NB4 (cell line): ENCODE results near the gene INSR.
A peak's percentile ranks its signal among the peaks of the same experiment; 100 is the strongest.

Experiments
- DNase-seq: peaks from one replicate; pipeline ENCODE4 v3.0.0; 2010; ENCODE audit warnings: low read depth
- H3K4me3 ChIP-seq: one replicate; pipeline ENCODE4 v1.5.1; 2011; ENCODE audit warnings: mild to moderate bottlenecking, low read depth, low read length, moderate library complexity
- MYC ChIP-seq: IDR thresholded peaks from 2 replicates; pipeline ENCODE4 v1.6.1; 2011; ENCODE audit warnings: low read depth, low read length
- POLR2A ChIP-seq: IDR thresholded peaks from 2 replicates; pipeline ENCODE4 v1.6.1; 2011; ENCODE audit warnings: mild to moderate bottlenecking; ENCODE audit not compliant: insufficient read length; ENCODE audit errors: extremely low read depth
- TF ChIP-seq, protein P1 (sequence below): IDR thresholded peaks from one replicate; pipeline ENCODE4 v1.5.1; 2012; ENCODE audit warnings: low read depth, low read length
- TF ChIP-seq, protein P2 (sequence below): IDR thresholded peaks from 2 replicates; pipeline ENCODE4 v1.6.1; 2011; ENCODE audit warnings: low read depth, low read length

INSR gene

DNA sequence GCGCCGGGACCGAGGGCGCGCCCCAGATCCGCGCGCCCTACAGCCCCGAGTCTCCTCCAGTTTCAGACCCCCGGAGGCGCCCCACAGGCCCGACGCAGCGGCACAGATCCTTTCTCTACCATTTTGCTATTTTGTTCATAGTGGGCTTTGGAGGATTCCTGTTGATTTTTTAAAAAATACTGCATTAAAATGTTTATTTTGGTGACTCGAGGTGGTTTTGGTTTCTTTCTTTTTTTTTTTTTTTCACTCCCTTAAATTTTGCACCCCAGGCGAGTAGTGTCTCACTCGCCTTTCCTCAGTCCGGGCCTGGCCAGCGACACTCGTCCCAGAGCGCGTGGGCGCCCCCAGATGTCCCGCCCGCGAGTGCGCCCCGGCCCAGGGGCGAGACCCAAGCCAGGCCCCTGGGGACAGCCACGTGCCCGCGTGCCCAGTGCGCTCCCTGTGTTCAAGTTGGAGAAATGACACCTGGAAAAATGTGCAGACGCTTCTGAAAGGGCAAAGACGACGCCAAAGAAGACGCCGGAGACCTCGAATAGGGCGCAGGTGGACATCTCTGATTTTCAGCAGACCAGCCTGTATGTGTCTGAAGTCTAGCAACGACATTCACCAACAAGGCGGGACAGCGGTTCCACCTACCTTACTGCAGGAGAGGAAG lies 471 bp upstream of the INSR start:
- DNase-seq = peak; percentile 90
- TF ChIP-seq MYC (peak; percentile 76), POLR2A (peak; percentile 25)
- TF ChIP-seq, protein P1, sequence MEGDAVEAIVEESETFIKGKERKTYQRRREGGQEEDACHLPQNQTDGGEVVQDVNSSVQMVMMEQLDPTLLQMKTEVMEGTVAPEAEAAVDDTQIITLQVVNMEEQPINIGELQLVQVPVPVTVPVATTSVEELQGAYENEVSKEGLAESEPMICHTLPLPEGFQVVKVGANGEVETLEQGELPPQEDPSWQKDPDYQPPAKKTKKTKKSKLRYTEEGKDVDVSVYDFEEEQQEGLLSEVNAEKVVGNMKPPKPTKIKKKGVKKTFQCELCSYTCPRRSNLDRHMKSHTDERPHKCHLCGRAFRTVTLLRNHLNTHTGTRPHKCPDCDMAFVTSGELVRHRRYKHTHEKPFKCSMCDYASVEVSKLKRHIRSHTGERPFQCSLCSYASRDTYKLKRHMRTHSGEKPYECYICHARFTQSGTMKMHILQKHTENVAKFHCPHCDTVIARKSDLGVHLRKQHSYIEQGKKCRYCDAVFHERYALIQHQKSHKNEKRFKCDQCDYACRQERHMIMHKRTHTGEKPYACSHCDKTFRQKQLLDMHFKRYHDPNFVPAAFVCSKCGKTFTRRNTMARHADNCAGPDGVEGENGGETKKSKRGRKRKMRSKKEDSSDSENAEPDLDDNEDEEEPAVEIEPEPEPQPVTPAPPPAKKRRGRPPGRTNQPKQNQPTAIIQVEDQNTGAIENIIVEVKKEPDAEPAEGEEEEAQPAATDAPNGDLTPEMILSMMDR = peak; percentile 38
- TF ChIP-seq, protein P2, sequence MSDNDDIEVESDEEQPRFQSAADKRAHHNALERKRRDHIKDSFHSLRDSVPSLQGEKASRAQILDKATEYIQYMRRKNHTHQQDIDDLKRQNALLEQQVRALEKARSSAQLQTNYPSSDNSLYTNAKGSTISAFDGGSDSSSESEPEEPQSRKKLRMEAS = peak; percentile 93
- peak overlapping the region; percentile 71 for H3K4me3 ChIP-seq

DNA sequence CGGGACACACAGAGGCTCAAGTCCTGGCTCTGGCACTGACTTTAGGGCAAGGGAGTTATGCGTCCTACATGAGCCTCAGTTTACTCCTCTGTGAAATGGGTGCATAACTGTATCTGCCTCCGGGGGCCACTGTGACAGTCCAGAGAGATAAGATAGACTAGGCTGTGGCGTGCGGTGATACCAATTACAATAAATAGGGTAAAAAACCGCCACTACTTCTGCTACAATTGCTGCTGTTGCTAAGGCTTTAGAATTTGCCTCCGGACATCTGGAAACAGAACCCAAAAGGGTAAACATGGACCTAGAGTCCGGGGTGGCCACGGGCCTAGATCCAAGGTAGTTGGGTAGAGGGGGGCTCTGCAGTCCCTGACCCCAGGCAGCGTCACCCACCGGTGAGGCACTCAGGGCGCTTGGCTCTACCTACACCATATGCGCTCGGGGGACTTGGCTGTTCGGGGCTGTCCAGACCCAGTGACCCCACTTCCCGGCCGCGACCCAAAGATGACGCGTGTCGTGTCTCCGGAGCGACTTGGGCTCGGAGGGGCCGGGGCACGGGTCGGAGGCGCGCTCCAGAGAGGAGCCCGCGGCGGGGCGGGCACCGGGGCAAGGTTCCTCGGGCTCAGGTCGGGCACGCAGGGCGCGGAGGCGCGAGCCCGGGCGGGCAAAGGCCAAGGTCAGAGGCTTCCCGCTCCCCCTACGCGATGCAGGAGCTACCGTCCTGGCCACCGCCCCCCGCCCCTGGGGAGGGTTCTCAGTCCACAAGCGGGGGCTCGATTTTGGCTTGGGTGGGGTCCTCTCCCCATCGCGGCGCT lies 1.1 kb downstream of the INSR start:
- peak; percentile 60 for DNase-seq
- peak overlapping the region; percentile 78 for H3K4me3 ChIP-seq
- TF ChIP-seq, protein P1 = no peak

DNA sequence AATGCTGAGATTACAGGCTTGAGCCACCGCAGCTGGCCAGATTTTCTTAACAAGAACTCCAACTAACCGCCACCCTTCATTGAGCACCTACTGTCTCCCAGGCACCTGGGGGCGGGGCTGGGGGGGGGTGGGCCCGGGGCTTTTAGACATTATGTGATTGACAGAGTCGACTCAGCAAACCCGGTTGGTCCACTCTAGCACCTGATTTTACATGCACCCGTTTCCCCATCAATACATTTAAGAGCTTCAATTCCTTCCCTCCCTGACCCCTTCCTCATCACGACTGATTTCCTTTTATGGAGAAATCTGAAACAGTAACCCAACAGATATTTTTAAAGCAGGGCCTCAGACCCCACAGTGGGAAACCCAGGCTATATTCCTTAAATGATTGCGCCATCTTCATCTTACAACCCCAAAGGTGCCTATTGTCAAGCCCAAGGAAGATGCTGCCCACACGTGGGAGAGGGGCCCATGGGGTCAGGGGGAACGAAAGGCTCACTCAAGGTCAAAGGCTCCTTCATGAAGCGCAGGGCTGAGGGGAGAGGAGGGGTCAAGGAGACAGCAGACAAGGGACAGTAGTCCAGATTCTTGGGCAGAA lies 1.8 kb downstream of the INSR start:
- TF ChIP-seq, protein P1 = no peak
- TF ChIP-seq POLR2A (no peak), MYC (no peak)
- TF ChIP-seq, protein P2 = no peak
- peak overlapping the region; percentile 78 for H3K4me3 ChIP-seq
- peak; percentile 41 for DNase-seq

DNA sequence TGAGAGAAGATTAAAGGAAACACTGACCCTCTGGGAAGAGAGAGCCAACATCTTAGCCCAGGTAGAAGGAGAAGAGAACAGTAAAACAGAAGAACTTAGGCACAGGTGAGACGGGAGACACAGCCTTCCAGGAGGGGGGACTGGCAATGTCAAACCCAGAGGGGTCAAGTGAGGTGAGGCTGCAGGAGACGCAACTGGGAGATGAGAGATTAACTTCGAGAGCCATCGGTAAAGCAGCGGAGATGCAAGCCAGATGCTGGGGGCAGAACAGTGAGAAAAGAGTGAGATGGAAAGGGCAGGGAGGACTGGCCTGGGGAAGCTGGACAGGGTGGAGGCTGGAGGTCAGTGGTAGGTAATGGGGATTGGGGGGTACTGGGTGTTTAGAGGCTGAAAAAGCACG lies 5.2 kb downstream of the INSR start:
- no peak overlapping the region for H3K4me3 ChIP-seq
- TF ChIP-seq, protein P2 = no peak
- TF ChIP-seq, protein P1 = no peak
- TF ChIP-seq POLR2A (no peak), MYC (no peak)
- no peak for DNase-seq

DNA sequence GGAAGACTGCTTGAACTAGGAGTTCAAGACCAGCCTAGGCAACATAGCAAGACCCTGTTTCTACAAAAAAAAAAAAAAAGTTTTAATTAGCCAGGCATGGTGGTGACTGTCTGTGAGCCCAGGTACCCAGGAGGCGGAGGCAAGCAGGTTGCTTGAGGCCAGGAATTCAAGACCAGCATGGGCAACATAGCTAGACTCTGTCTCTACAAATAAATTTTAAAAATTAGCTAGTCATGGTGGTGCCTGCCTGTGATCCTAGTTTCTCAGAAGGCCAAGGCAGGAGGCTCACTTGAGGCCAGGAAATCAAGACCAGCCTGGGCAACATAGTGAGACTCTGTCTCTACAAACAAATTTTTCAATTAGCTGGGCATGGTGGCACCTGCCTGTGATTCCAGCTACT lies 6.1 kb downstream of the INSR start:
- H3K4me3 ChIP-seq = no peak overlapping the region
- DNase-seq = no peak
- TF ChIP-seq, protein P2 = no peak
- TF ChIP-seq POLR2A = no peak
- no peak for TF ChIP-seq MYC
- TF ChIP-seq, protein P1 = no peak
